IMR-90 (cell line): ENCODE results near the gene TUBA3C.

ENCODE experiments used
- BHLHE40 ChIP-seq: fragments of 150-350 bp; IDR thresholded peaks from 2 replicates; pipeline ENCODE4 v1.6.1; 2016; ENCODE audit warnings: mild to moderate bottlenecking, low read depth, low read length
- CEBPB ChIP-seq: IDR thresholded peaks from 2 replicates; pipeline ENCODE4 v1.6.1; 2012; ENCODE audit warnings: low read depth, low read length, improper control_type of control experiment
- CHD1 ChIP-seq: IDR thresholded peaks from 2 replicates; pipeline ENCODE4 v1.6.1; 2012; ENCODE audit warnings: low read depth, low read length, improper control_type of control experiment
- MAZ ChIP-seq: IDR thresholded peaks from 2 replicates; pipeline ENCODE4 v1.6.1; 2012; ENCODE audit warnings: low read depth, mild to moderate bottlenecking, low read length, improper control_type of control experiment, moderate library complexity, borderline replicate concordance
- MXI1 ChIP-seq: IDR thresholded peaks from 2 replicates; pipeline ENCODE4 v1.6.1; 2012; ENCODE audit warnings: low read depth, mild to moderate bottlenecking, low read length, moderate library complexity, borderline replicate concordance
- NFE2L2 ChIP-seq: fragments of 150-350 bp; IDR thresholded peaks from 2 replicates; pipeline ENCODE4 v1.6.1; 2016; ENCODE audit warnings: low read depth, mild to moderate bottlenecking, low read length
- POLR2A ChIP-seq: IDR thresholded peaks from 2 replicates; pipeline ENCODE4 v1.6.1; 2012; ENCODE audit warnings: mild to moderate bottlenecking, low read depth, low read length
- RAD21 ChIP-seq: IDR thresholded peaks from 2 replicates; pipeline ENCODE4 v1.6.1; 2012; ENCODE audit warnings: low read length, improper control_type of control experiment
- RCOR1 ChIP-seq: IDR thresholded peaks from 2 replicates; pipeline ENCODE4 v1.6.1; 2012; ENCODE audit warnings: mild to moderate bottlenecking, low read length, improper control_type of control experiment; ENCODE audit not compliant: insufficient replicate concordance
- RFX5 ChIP-seq: IDR thresholded peaks from 2 replicates; pipeline ENCODE4 v1.8.0; 2012; ENCODE audit warnings: low read depth, mild to moderate bottlenecking, low read length, moderate library complexity
- SMC3 ChIP-seq: fragments of 150-350 bp; IDR thresholded peaks from 2 replicates; pipeline ENCODE4 v1.6.1; 2016; ENCODE audit warnings: low read depth, mild to moderate bottlenecking, antibody characterized with exemption, low read length, moderate library complexity
- USF2 ChIP-seq: fragments of 150-350 bp; IDR thresholded peaks from 2 replicates; pipeline ENCODE4 v1.6.1; 2017; ENCODE audit warnings: mild to moderate bottlenecking, antibody characterized with exemption, low read length, low read depth
- TF ChIP-seq, protein P1 (sequence below): conservative IDR thresholded peaks from 2 replicates; pipeline ENCODE4 v1.5.1; 2012; ENCODE audit warnings: mild to moderate bottlenecking, low read depth, low read length, improper control_type of control experiment
- TF ChIP-seq, protein P2 (sequence below): fragments of 150-350 bp; IDR thresholded peaks from 2 replicates; pipeline ENCODE4 v1.6.1; 2016; ENCODE audit warnings: low read depth, mild to moderate bottlenecking, low read length, moderate library complexity, borderline replicate concordance

GRCh38 chr13:19169496-19169895 lies 12.1 kb downstream of the TUBA3C start:
- no peak for TF ChIP-seq POLR2A
- TF ChIP-seq CEBPB, result no peak
- TF ChIP-seq, protein P1, sequence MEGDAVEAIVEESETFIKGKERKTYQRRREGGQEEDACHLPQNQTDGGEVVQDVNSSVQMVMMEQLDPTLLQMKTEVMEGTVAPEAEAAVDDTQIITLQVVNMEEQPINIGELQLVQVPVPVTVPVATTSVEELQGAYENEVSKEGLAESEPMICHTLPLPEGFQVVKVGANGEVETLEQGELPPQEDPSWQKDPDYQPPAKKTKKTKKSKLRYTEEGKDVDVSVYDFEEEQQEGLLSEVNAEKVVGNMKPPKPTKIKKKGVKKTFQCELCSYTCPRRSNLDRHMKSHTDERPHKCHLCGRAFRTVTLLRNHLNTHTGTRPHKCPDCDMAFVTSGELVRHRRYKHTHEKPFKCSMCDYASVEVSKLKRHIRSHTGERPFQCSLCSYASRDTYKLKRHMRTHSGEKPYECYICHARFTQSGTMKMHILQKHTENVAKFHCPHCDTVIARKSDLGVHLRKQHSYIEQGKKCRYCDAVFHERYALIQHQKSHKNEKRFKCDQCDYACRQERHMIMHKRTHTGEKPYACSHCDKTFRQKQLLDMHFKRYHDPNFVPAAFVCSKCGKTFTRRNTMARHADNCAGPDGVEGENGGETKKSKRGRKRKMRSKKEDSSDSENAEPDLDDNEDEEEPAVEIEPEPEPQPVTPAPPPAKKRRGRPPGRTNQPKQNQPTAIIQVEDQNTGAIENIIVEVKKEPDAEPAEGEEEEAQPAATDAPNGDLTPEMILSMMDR, result no peak
- no peak for TF ChIP-seq CHD1
- TF ChIP-seq USF2, result no peak
- TF ChIP-seq SMC3, result no peak
- TF ChIP-seq RAD21, result no peak
- no peak for TF ChIP-seq MAZ
- TF ChIP-seq RFX5, result no peak
- TF ChIP-seq BHLHE40, result no peak
- TF ChIP-seq RCOR1, result no peak
- TF ChIP-seq MXI1, result no peak
- TF ChIP-seq, protein P2, sequence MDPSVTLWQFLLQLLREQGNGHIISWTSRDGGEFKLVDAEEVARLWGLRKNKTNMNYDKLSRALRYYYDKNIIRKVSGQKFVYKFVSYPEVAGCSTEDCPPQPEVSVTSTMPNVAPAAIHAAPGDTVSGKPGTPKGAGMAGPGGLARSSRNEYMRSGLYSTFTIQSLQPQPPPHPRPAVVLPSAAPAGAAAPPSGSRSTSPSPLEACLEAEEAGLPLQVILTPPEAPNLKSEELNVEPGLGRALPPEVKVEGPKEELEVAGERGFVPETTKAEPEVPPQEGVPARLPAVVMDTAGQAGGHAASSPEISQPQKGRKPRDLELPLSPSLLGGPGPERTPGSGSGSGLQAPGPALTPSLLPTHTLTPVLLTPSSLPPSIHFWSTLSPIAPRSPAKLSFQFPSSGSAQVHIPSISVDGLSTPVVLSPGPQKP, result no peak
- TF ChIP-seq NFE2L2, result no peak
